Activated T-cell treated with anti-CD3 and anti-CD28 coated beads, Interleukin-2, amount 50 U/mL, for 72 hours (primary cell): ENCODE measurements around the gene PHACTR3. TPM values are rescaled to one million over a fixed set of nuclear protein-coding genes. Genes with fewer than 3 reads are reported as not detected.

ENCODE experiments used
- ATAC-seq, 2 donors: fragments of 150-1000 bp; cut with Tn5 transposase; replicated peaks in 1 of 2; 2 replicates each; pipeline ENCODE4 v1.10.0; 2021; ENCODE audit warnings: moderate library complexity in 2 of 2, mild to moderate bottlenecking in 1 of 2
- DNase-seq, 2 donors: peaks; one replicate each; pipeline ENCODE4 v3.0.0; 2021 to 2022; ENCODE audit warnings: mixed read lengths in 1 of 2
- H3K27ac Mint-ChIP-seq: one replicate; pipeline ENCODE4 v1.8.0; 2022; ENCODE audit warnings: mild to moderate bottlenecking, moderate library complexity, mixed read lengths
- H3K27me3 Mint-ChIP-seq: one replicate; pipeline ENCODE4 v1.8.0; 2022; ENCODE audit warnings: low read depth, mixed read lengths
- H3K36me3 Mint-ChIP-seq, 2 donors: one replicate each; pipeline ENCODE4 v1.8.0; 2022; ENCODE audit warnings: mixed read lengths in 2 of 2, mild to moderate bottlenecking in 1 of 2; ENCODE audit not compliant: insufficient read depth in 2 of 2
- H3K4me1 Mint-ChIP-seq: one replicate; pipeline ENCODE4 v1.8.0; 2022; ENCODE audit warnings: low read depth, mixed read lengths
- H3K4me3 Mint-ChIP-seq, 2 donors: one replicate each; pipeline ENCODE4 v1.8.0; 2022; ENCODE audit warnings: mild to moderate bottlenecking in 2 of 2, mixed read lengths in 2 of 2, moderate library complexity in 2 of 2
- H3K9me3 Mint-ChIP-seq, 2 donors: one replicate each; pipeline ENCODE4 v1.8.0; 2022; ENCODE audit warnings: mixed read lengths in 2 of 2
- total RNA-seq, 2 donors: library from RNA; stranded (reverse); gene quantifications; one replicate each; pipeline ENCODE4 v1.2.3, GENCODE V29; 2022

The PHACTR3 gene
- total RNA-seq, 2 donors from 2014 or later = not detected

DNA sequence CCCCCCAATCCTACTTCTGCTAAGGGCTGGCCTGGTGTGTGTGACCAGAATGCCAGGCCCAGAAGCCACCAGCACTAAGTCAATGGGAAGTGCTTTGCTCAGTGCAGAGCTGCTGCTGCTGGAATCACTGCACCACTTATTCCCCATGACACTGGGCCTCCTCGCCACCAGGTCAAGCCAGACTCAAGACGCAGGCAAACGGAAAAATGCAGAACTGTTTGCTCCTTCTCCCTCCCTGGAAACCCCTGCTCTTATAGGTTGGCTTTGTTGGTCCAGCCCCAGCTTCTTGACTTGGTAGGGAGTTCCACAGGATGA is 121.9 kb downstream of the PHACTR3 start:
- no peak overlapping the region for H3K27ac Mint-ChIP-seq
- no peaks in the 10 kb centered on the region for H3K27me3 Mint-ChIP-seq
- no peak overlapping the region for H3K4me3 Mint-ChIP-seq
- no peaks in the 10 kb centered on the region for H3K36me3 Mint-ChIP-seq
- no peaks in the 10 kb centered on the region for H3K4me1 Mint-ChIP-seq
- DNase-seq (no peak), ATAC-seq (no peak)
- H3K9me3 Mint-ChIP-seq = peaks cover 0 to 3% of the 10 kb centered on the region in 2 donors

DNA sequence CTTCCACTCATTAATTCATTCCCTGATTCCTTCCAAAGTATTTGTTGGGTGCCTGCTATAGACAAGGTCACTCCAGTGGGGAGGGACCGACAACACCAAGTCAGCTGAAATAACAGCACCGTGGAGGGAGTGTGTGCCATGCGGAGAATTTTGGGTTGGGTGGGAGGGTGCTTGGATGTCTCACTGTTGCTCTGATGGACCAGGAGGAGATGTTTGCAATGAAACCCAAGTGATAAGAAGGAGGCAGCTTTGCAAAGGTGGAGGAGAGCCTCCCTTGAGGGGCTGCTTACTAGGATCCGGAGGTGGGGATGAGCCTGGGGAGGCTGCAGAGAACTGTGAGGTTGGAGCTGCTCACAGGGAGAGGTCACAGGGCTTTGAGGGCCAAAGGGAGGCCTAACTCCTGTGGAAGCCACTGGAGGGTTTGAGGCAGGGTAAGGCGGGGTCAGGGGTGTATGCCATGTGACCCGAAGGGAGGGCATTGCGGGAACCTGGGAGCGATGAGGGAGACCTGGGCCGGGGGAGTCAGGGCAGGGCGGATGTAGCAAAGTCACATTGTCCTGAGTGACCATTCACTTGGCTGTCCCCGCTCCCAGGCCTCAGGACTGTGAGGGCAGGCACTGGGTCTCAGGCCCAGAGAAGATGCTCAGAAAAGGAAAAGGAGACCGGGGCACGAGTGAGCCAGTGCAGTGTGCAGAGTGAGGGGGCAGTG is 124.5 kb downstream of the PHACTR3 start:
- H3K36me3 Mint-ChIP-seq = no peaks in the 10 kb centered on the region
- no peak overlapping the region for H3K27ac Mint-ChIP-seq
- H3K4me3 Mint-ChIP-seq = no peak overlapping the region

DNA sequence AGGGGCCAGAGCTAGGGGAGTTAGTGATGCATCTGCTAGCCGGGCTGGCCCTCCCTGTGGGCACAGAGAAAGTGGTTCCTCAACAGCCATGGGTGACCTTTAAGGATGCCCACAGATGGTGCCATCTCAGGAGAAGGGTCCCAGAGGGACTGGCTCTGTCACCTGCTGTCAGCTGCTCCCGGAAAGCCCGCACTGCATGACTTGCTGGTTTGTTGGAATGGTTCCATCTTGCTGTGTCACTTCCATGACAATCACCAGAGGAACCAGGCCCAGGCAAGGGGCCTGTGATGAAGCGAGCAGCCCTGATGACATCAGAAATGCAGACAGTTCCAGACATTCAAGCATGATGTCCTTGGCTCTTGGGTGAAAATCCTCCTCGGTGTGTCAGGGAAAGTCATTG is 125.2 kb downstream of the PHACTR3 start:
- no peaks in the 10 kb centered on the region for H3K4me1 Mint-ChIP-seq
- no peak overlapping the region for H3K27ac Mint-ChIP-seq
- ATAC-seq (no peak), DNase-seq (no peak)
- no peaks in the 10 kb centered on the region for H3K9me3 Mint-ChIP-seq
- no peaks in the 10 kb centered on the region for H3K36me3 Mint-ChIP-seq
- H3K4me3 Mint-ChIP-seq = no peak overlapping the region
- no peaks in the 10 kb centered on the region for H3K27me3 Mint-ChIP-seq

More for the DNA sequence above, 124.5 kb downstream of the PHACTR3 start:
- Mint-ChIP-seq H3K9me3 (no peaks in the 10 kb centered on the region), H3K27me3 (no peaks in the 10 kb centered on the region), H3K4me1 (no peaks in the 10 kb centered on the region)
- DNase-seq (no peak), ATAC-seq (no peak)

DNA sequence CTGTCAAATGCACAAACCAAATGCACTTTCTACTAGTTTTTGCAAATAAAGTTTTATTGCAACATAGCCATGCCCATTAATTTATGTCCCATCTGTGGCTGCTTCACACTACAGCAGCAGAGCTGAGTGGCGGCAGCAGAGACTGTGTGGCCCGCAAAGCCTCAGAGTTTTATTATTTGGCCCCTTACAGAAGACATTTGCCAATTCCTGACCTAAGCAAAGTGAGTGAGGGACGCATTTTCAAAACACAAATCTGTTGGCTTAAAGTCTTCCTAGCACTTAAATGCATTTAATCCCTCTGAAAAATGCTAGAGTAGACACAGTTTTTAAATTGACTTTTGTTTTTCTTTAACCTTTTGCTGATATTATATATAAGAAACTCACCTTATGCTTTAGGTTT is 126.4 kb downstream of the PHACTR3 start:
- H3K4me3 Mint-ChIP-seq = no peak overlapping the region
- no peak for DNase-seq
- no peaks in the 10 kb centered on the region for H3K27me3 Mint-ChIP-seq
- ATAC-seq = no peak
- H3K4me1 Mint-ChIP-seq = no peaks in the 10 kb centered on the region
- H3K27ac Mint-ChIP-seq = no peak overlapping the region
- H3K9me3 Mint-ChIP-seq = no peaks in the 10 kb centered on the region
- H3K36me3 Mint-ChIP-seq = no peaks in the 10 kb centered on the region

DNA sequence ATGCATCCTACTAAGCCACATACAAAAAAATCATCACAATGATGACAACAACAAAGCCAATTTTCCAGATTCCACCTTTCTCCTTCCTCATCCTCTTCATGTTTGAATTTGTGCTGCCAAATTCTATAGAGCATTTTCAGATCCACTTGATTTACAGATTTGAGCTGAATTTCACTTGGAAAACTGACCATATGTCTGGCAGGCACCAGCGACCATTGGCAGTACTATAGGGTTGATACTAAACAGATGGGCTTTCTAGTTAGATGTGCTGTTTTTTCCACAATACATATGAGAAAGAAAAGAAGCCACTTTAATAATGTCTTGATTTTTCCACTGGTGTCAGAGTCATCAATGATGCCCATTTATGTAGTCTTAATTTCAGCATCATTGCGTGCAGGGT is 127.0 kb downstream of the PHACTR3 start:
- H3K9me3 Mint-ChIP-seq = no peaks in the 10 kb centered on the region
- no peak overlapping the region for H3K27ac Mint-ChIP-seq
- ATAC-seq (no peak), DNase-seq (no peak)
- H3K4me1 Mint-ChIP-seq = no peaks in the 10 kb centered on the region
- no peaks in the 10 kb centered on the region for H3K36me3 Mint-ChIP-seq
- no peaks in the 10 kb centered on the region for H3K27me3 Mint-ChIP-seq
- no peak overlapping the region for H3K4me3 Mint-ChIP-seq

DNA sequence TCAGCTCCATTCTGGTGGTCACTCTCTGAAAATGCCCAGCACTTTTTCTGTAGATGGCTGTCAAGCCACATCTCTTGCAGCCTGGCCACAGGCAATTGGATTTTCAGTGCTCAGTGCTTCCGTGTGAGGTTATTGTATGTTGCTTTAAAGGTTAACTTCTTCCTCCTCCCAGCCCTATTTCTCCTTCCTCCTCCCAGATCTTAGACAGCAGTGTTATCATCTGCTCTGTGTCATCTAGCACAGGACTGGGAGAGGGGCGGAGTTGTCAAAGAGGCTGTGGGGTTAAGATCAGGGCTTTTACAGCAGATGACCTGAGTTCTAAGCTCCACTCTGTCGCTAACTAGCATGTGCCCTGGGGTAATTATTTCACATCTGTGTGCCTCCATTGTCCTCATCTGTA is 129.0 kb downstream of the PHACTR3 start:
- Mint-ChIP-seq H3K27ac (no peak overlapping the region), H3K4me1 (no peaks in the 10 kb centered on the region), H3K36me3 (no peaks in the 10 kb centered on the region), H3K9me3 (no peaks in the 10 kb centered on the region), H3K4me3 (no peak overlapping the region), H3K27me3 (no peaks in the 10 kb centered on the region)
- DNase-seq (no peak), ATAC-seq (no peak)

DNA sequence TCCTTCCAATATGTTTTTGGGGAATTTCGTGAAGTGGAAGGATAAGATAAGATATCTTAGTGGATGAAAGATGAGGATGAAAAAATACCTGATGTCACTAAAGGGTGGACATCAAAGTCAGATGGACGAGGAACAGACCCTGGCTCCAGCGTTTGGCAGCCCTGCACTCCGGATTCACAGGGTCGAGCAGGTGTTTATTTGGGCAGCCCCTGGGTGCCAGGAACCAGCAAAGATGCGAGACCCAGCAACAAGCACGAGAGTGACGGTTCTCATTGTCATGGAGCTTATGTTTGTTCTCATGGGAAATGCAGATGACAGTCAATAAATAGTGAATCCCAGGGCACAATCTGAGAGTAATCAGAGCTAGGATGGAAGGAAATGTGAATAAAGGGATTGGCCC is 131.1 kb downstream of the PHACTR3 start:
- no peak for ATAC-seq
- Mint-ChIP-seq H3K4me1 (no peaks in the 10 kb centered on the region), H3K27me3 (no peaks in the 10 kb centered on the region), H3K36me3 (no peaks in the 10 kb centered on the region), H3K4me3 (no peak overlapping the region), H3K27ac (no peak overlapping the region), H3K9me3 (peaks cover 0 to 1% of the 10 kb centered on the region in 2 donors)
- no peak for DNase-seq

DNA sequence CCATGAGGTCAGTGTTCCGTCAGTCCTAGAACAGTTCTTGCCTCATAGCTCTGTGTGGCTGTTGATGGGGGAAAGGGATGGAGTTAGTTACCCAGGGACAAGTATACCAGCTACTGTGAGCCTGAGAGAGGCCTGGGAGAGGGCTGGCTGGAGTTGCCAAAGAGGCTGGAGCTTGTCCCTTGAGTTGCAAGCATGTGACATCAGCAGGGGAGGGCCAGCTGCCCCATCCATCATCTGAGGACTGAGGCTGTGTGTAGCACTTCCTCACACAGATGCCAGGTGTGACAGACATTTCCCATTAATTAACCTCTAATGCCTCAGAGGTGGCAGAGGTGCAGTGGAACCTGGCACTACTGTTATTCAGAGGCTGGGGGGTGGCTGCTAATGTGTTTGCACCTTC is 131.6 kb downstream of the PHACTR3 start:
- DNase-seq (no peak), ATAC-seq (no peak)
- Mint-ChIP-seq H3K27ac (no peak overlapping the region), H3K27me3 (no peaks in the 10 kb centered on the region), H3K4me1 (no peaks in the 10 kb centered on the region), H3K4me3 (no peak overlapping the region), H3K9me3 (peaks cover 0 to 1% of the 10 kb centered on the region in 2 donors), H3K36me3 (no peaks in the 10 kb centered on the region)

DNA sequence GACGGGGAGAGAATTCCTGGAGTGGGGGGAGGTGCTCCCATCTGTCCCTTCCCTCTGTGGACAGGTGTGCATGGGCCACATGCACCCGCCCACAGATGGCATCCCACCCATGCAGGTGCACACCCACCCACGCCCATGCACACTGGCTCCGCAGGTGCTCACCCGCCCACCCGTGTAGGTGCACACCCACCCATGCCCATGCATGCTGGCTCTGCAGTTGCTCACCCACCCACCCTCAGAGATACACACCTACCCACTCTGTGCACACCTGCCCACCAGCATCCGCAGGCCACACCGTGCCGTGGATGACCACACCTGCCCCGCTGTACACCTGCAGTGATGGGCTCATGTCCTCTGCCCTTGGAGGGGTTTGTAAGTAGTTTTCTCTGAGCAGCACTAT is 132.0 kb downstream of the PHACTR3 start:
- peaks cover 0 to 1% of the 10 kb centered on the region in 2 donors for H3K9me3 Mint-ChIP-seq
- no peak overlapping the region for H3K4me3 Mint-ChIP-seq
- DNase-seq (no peak), ATAC-seq (no peak)
- H3K27me3 Mint-ChIP-seq = no peaks in the 10 kb centered on the region
- H3K4me1 Mint-ChIP-seq = no peaks in the 10 kb centered on the region
- no peak overlapping the region for H3K27ac Mint-ChIP-seq
- H3K36me3 Mint-ChIP-seq = no peaks in the 10 kb centered on the region

DNA sequence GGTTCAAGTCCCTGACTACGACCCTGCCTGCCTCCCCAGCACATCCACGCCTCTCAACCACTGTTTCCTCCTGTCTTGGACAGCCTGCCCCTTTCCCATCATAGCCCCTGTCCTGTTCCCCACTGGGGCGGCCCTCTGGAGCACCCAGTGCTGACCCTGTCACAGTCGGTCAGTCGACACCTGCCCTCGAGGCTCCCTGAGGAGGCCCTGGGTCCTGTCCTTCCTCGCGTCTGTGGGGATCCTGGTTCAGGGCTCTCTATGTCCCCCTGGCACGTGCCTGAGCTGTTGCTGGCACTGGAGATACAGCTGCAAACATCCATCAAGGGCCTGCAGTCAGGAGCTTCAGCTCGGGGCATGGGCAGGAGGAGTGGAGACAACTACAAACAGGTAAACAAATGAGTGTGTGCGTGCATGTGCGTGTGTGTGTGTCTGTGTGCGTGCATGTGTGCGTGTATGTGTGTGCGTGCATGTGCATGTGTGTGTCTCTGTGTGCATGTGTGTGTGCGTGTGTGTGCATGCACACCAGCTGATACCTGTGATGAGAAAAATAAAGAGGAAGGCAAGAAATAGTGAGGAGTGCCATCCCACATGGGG is 132.8 kb downstream of the PHACTR3 start:
- H3K9me3 Mint-ChIP-seq = peaks cover 0 to 1% of the 10 kb centered on the region in 2 donors
- ATAC-seq (no peak), DNase-seq (no peak)
- no peaks in the 10 kb centered on the region for H3K4me1 Mint-ChIP-seq
- H3K27me3 Mint-ChIP-seq = no peaks in the 10 kb centered on the region
- H3K27ac Mint-ChIP-seq = no peak overlapping the region
- no peaks in the 10 kb centered on the region for H3K36me3 Mint-ChIP-seq
- H3K4me3 Mint-ChIP-seq = no peak overlapping the region

DNA sequence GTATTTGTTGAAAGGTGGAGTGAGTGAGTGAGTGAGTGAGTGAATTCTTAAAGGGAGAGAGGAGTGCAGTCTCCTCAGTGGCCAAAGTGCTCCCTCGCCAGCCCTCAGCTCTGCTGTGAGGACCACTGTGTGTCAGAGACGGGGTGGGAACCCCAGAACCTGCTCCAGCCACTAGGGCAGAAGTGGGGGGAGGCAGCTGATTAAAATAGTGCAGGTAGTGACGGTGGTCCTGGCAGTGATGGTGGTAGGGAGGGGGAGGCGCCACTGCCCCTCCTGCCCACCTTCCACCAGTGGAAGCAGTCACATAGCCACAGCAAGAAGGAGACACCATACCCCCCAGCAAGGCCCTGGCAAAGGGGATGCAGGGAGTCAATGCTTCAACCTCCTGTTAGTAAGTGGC is 133.5 kb downstream of the PHACTR3 start:
- Mint-ChIP-seq H3K27me3 (no peaks in the 10 kb centered on the region), H3K4me1 (no peaks in the 10 kb centered on the region), H3K27ac (no peak overlapping the region), H3K9me3 (peaks cover 0 to 1% of the 10 kb centered on the region in 2 donors), H3K36me3 (no peaks in the 10 kb centered on the region), H3K4me3 (no peak overlapping the region)
- ATAC-seq (no peak), DNase-seq (no peak)

DNA sequence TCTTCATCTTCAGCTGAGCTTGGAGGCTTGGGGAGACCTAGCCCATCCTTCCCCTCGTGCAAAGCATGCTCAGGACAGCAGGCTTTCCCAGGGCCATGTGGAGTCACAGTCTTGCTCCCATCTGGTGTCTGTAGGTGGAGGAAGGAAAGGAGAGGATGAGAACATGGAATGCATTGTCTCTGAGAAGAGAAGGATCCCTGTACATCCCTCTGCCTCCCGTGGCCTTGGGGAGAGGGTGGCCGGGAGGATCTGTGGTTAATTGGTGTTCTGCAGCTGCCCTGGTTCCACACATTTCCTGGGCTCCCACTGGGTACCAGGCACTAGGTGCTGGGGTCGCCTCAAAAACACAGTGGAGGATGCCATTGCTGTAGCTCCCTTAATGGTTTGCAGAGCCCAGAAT is 134.5 kb downstream of the PHACTR3 start:
- H3K4me1 Mint-ChIP-seq = no peaks in the 10 kb centered on the region
- ATAC-seq (no peak), DNase-seq (no peak)
- H3K27ac Mint-ChIP-seq = no peak overlapping the region
- H3K9me3 Mint-ChIP-seq = peaks cover 0 to 1% of the 10 kb centered on the region in 2 donors
- H3K27me3 Mint-ChIP-seq = no peaks in the 10 kb centered on the region
- H3K36me3 Mint-ChIP-seq = no peaks in the 10 kb centered on the region
- H3K4me3 Mint-ChIP-seq = no peak overlapping the region

DNA sequence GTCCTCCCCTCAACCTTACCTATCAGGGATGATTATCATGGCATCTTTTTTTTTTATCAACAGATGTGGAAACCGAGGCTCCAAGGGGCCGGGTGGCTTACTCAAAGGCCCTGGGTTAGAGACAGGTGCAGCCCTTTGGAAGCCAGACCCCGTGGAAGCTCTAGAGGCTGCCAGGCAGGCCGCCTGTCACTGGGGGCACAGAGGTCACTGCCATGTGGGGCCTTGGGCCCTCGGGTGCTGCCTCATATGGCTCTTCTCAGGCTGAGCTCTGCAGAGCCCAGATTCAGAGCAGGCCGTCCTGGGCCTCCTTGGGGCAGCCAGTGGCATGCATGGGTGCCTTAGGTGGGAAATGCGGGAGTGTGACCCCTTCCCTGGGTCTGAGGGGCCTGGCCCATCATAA is 136.3 kb downstream of the PHACTR3 start:
- H3K27ac Mint-ChIP-seq = no peak overlapping the region
- H3K4me1 Mint-ChIP-seq = no peaks in the 10 kb centered on the region
- ATAC-seq = no peak
- no peaks in the 10 kb centered on the region for H3K36me3 Mint-ChIP-seq
- no peaks in the 10 kb centered on the region for H3K27me3 Mint-ChIP-seq
- peaks cover 0 to 1% of the 10 kb centered on the region in 2 donors for H3K9me3 Mint-ChIP-seq
- H3K4me3 Mint-ChIP-seq = no peak overlapping the region
- DNase-seq = no peak

DNA sequence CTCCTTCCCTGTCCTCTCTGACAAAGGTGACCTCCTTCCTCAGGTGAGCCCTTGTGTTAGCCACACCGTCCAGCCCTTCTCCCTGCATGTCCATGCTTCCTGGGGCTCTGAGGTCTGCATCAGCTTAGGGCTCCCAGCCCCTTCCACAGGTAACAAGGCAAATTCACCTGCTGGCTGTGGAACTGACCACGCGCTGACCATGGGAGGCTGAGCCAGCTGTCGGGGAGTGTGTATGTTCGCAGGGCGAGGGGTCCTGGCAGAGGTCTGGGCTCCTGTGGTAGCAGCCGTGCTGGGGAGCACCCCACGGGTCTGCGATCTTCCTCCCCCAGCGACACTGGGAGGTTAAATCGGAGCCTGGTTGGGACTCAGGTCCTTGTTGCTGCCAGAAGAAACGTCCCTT is 136.7 kb downstream of the PHACTR3 start:
- no peaks in the 10 kb centered on the region for H3K36me3 Mint-ChIP-seq
- ATAC-seq (no peak), DNase-seq (no peak)
- H3K4me3 Mint-ChIP-seq = no peak overlapping the region
- H3K9me3 Mint-ChIP-seq = peaks cover 0 to 1% of the 10 kb centered on the region in 2 donors
- H3K27ac Mint-ChIP-seq = no peak overlapping the region
- H3K4me1 Mint-ChIP-seq = no peaks in the 10 kb centered on the region
- no peaks in the 10 kb centered on the region for H3K27me3 Mint-ChIP-seq
